ENCODE results near the gene PPP2R5A.

- TF ChIP-seq, protein P1, sequence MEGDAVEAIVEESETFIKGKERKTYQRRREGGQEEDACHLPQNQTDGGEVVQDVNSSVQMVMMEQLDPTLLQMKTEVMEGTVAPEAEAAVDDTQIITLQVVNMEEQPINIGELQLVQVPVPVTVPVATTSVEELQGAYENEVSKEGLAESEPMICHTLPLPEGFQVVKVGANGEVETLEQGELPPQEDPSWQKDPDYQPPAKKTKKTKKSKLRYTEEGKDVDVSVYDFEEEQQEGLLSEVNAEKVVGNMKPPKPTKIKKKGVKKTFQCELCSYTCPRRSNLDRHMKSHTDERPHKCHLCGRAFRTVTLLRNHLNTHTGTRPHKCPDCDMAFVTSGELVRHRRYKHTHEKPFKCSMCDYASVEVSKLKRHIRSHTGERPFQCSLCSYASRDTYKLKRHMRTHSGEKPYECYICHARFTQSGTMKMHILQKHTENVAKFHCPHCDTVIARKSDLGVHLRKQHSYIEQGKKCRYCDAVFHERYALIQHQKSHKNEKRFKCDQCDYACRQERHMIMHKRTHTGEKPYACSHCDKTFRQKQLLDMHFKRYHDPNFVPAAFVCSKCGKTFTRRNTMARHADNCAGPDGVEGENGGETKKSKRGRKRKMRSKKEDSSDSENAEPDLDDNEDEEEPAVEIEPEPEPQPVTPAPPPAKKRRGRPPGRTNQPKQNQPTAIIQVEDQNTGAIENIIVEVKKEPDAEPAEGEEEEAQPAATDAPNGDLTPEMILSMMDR (conservative IDR thresholded peaks at IDR 0.05; ENCODE audit: low read length) = no peak
- no peak for TF ChIP-seq EZH2phosphoT487 (IDR thresholded peaks at IDR 0.05; ENCODE audit: borderline replicate concordance)
These were observed 46.7 kb upstream of the PPP2R5A start for GRCh38 chr1:212238552-212238951.
